Upper lobe of left lung (tissue), 4 donors: Measurements from ENCODE around the gene PHEX.

Source experiments
- EP300 ChIP-seq, 4 donors: sonication (generic); formaldehyde crosslinking; IDR thresholded peaks; one replicate each; pipeline ENCODE4 v1.5.1; 2017; ENCODE audit warnings: antibody characterized with exemption in 4 of 4, control low read depth in 2 of 4
- POLR2A ChIP-seq, 4 donors: fragments of 450-650 bp; IDR thresholded peaks; one replicate each; pipeline ENCODE4 v1.5.1; 2016 to 2017; ENCODE audit warnings: antibody characterized with exemption in 4 of 4, mild to moderate bottlenecking in 2 of 4
- POLR2AphosphoS5 ChIP-seq, 2 donors: sonication (generic); formaldehyde crosslinking; IDR thresholded peaks; one replicate each; pipeline ENCODE4 v1.5.1; 2017; ENCODE audit warnings: antibody characterized with exemption in 2 of 2
- TF ChIP-seq, protein P1 (sequence below), 6 experiments: fragments of 450-650 bp in 4 of 6; fragments of 200-600 bp in 2 of 6; sonication (generic) in 2 of 6; IDR thresholded peaks; one replicate each; pipeline ENCODE4 v1.5.1; 2016 to 2019; ENCODE audit warnings: antibody characterized with exemption in 6 of 6

DNA sequence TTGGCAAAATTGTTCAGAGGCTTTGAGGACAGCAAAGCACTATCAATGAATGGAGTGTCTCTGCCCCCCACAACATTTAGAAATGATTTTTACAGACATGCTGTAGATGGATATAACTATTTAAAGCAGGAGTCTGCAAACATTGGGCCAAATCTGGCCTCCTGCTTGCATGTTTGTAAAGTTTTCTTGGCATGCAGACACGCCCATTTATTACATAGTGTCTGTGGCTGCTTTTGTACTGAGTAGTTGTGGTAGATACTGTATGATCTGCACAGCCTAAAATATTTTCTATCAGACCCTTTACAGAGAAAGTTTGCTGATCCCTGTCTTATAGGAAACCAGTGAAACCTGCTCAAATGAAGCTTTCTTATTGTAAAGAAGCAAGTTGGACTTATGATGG is 45.5 kb upstream of the PHEX start:
- TF ChIP-seq POLR2A (IDR thresholded peaks at IDR 0.05) (no peak), EP300 (IDR thresholded peaks at IDR 0.05) (no peak), POLR2AphosphoS5 (IDR thresholded peaks at IDR 0.05) (no peak)
- TF ChIP-seq, protein P1, sequence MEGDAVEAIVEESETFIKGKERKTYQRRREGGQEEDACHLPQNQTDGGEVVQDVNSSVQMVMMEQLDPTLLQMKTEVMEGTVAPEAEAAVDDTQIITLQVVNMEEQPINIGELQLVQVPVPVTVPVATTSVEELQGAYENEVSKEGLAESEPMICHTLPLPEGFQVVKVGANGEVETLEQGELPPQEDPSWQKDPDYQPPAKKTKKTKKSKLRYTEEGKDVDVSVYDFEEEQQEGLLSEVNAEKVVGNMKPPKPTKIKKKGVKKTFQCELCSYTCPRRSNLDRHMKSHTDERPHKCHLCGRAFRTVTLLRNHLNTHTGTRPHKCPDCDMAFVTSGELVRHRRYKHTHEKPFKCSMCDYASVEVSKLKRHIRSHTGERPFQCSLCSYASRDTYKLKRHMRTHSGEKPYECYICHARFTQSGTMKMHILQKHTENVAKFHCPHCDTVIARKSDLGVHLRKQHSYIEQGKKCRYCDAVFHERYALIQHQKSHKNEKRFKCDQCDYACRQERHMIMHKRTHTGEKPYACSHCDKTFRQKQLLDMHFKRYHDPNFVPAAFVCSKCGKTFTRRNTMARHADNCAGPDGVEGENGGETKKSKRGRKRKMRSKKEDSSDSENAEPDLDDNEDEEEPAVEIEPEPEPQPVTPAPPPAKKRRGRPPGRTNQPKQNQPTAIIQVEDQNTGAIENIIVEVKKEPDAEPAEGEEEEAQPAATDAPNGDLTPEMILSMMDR (IDR thresholded peaks at IDR 0.05) = no peak
